AG09309 (cell line): ENCODE measurements around the gene CYRIA.

Source experiments
- DNase-seq: peaks from one replicate; pipeline ENCODE4 v3.0.0-alpha.2; 2010; ENCODE audit warnings: low read depth
- H3K4me3 ChIP-seq: 2 replicates; pipeline ENCODE4 v1.5.1; 2011; ENCODE audit warnings: mild to moderate bottlenecking, low read depth, low read length, moderate library complexity; ENCODE audit not compliant: control insufficient read depth
- TF ChIP-seq, protein P1 (sequence below): IDR thresholded peaks from 2 replicates; pipeline ENCODE4 v1.5.1; 2011; ENCODE audit warnings: mild to moderate bottlenecking, low read depth, low read length, inconsistent platforms; ENCODE audit not compliant: insufficient read depth, control insufficient read depth; ENCODE audit errors: missing control alignments

The CYRIA gene

DNA sequence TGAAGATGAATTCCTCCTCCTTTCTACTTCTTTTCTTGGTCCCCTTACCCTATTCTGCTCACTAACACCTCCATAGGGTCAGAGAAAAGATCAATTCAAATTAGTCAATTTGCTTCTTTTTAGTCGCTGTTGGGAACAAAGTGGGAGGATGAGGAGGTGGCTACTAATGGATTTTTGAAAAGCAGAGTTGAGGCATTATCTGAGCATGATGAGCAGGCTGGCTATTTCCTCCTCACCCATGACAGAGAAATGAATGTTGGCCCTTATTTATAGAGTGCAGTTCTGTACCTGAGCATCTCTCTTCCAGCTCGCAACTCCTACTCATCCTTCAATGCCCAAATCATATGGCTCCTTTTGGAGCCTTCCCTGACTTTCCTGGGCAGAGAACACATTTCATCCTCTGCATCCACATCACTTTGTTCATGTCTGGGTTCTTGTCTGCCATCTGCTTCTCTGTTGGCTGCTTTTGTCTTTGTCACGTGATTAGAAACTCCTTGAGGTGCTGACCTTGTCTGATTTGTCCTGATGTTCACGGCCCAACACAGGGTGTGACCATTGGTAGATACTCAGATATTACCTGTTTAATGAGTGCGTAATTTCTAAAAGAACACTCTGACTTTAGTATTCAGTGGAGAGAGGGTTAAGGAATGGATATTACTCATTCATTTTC lies 45.9 kb downstream of the CYRIA start:
- TF ChIP-seq, protein P1, sequence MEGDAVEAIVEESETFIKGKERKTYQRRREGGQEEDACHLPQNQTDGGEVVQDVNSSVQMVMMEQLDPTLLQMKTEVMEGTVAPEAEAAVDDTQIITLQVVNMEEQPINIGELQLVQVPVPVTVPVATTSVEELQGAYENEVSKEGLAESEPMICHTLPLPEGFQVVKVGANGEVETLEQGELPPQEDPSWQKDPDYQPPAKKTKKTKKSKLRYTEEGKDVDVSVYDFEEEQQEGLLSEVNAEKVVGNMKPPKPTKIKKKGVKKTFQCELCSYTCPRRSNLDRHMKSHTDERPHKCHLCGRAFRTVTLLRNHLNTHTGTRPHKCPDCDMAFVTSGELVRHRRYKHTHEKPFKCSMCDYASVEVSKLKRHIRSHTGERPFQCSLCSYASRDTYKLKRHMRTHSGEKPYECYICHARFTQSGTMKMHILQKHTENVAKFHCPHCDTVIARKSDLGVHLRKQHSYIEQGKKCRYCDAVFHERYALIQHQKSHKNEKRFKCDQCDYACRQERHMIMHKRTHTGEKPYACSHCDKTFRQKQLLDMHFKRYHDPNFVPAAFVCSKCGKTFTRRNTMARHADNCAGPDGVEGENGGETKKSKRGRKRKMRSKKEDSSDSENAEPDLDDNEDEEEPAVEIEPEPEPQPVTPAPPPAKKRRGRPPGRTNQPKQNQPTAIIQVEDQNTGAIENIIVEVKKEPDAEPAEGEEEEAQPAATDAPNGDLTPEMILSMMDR, result no peak
- H3K4me3 ChIP-seq, result no peak overlapping the region
- no peak for DNase-seq

DNA sequence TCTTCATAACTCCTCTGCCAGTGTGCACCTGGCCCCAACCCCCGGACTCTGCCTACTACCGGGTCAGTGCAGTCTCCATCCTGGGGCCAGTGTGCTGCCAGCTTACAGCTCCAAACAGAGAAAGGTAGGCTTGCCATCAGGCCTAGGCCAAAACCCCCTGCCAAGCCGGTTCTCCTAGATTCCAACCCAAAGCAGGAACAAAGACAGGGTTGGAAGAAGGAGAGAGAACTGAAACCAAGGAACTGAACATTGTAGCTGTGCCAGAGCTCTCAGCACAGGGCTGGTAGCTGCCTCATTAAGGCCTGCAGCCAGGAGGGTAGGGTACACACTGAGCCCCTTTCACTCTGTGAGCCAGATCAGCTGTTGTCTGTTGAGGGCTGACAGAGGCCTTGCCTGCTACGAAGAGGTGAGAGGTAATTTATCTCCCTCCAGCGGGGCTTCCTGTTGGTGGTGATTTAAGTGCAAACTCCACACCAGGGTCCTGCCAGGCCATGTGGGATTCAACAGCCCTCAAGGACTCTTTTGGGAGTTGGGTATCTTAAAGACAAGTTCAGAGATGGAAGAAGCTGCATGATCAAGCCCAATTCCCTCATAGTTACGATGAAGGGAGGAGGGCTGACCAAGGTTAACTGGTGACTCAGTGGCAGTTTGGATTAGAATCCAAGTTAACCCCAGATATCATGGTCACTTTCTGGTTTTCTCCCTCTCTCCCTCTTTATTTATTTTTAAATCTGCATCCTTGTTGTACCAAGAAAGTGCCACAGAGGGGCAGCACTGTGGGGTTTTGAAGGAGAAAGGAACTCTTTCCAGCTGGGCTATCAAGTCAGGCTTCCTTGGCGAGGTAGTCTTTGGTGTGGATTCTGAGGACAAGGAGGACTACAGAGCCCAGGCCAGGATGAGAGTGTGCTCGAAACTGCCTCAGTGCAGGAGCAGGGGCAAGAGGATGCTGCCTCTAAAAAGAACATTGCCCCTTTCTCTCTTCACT lies 48.1 kb downstream of the CYRIA start:
- no peak overlapping the region for H3K4me3 ChIP-seq
- TF ChIP-seq, protein P1, result peak; percentile 63
- DNase-seq, result no peak
